Endothelial cell of umbilical vein (primary cell): ENCODE measurements around the gene PROM1. TPM values are rescaled to one million over a fixed set of nuclear protein-coding genes. Genes with fewer than 3 reads are reported as not detected.

Experiments used
- BruUV-seq: library from RNA; stranded (reverse); fragments of 400-500 nt; replicated peaks from 2 replicates; lab custom pipeline; 2021; lab: Mats Ljungman, UMichigan
- CTCF ChIA-PET: fragments of 300-600, 350-600 bp; sonication (Branson Sonifier 250); formaldehyde crosslinking; loops from one replicate; lab custom pipeline; 2021; ENCODE audit warnings: antibody characterized with exemption, inconsistent platforms; lab: Charles Lee
- POLR2A ChIA-PET: fragments of 300-600, 350-600 bp; sonication (Branson Sonifier 250); formaldehyde crosslinking; loops from one replicate; lab custom pipeline; 2021; ENCODE audit warnings: antibody characterized with exemption, inconsistent platforms; lab: Charles Lee
- DNase-seq: peaks from one replicate; pipeline ENCODE4 v3.0.0-alpha.2; 2011; ENCODE audit warnings: low read depth, low spot score
- FAIRE-seq: peaks from 2 replicates; lab custom pipeline; 2011; peaks lifted over from hg19 to GRCh38; lab: Jason Lieb, UNC
- H2AFZ ChIP-seq: 2 replicates; pipeline ENCODE4 v1.6.0; 2012; ENCODE audit warnings: low read depth, low read length, control low read depth, inconsistent platforms
- H3K27ac ChIP-seq: 2 replicates; pipeline ENCODE4 v1.5.1; 2011; ENCODE audit warnings: low read depth, mild to moderate bottlenecking, control low read depth, low read length, moderate library complexity; ENCODE audit not compliant: insufficient read depth
- H3K27me3 ChIP-seq, 2 experiments: 2 replicates each; pipeline versions ENCODE4 v1.6.0 to v1.6.1; 2011; ENCODE audit warnings: low read length in 2 of 2, mixed read lengths in 1 of 2; ENCODE audit not compliant: control insufficient read depth in 2 of 2, insufficient read depth in 2 of 2
- H3K36me3 ChIP-seq, 2 experiments: 2 replicates in 1 of 2; 3 replicates in 1 of 2; pipeline ENCODE4 v1.5.1; 2011; ENCODE audit warnings: low read length in 2 of 2, mild to moderate bottlenecking in 1 of 2, moderate library complexity in 1 of 2; ENCODE audit not compliant: control insufficient read depth in 2 of 2, insufficient read depth in 2 of 2; ENCODE audit errors: extremely low read depth in 1 of 2
- H3K4me1 ChIP-seq: 3 replicates; pipeline ENCODE4 v1.5.1; 2011; ENCODE audit warnings: mild to moderate bottlenecking, low read length; ENCODE audit not compliant: control insufficient read depth, insufficient read depth; ENCODE audit errors: extremely low read depth
- H3K4me2 ChIP-seq: 2 replicates; pipeline ENCODE4 v1.6.1; 2011; ENCODE audit warnings: low read length, control low read depth, mixed read lengths; ENCODE audit not compliant: insufficient read depth
- H3K4me3 ChIP-seq, 3 experiments: fragments of 200-600 bp in 1 of 3; sonication (generic), shearing (Covaris generic) in 1 of 3; replicated peaks in 1 of 3; 2 replicates each; pipeline ENCODE4 v1.5.1; 2011 to 2016; ENCODE audit warnings: control low read depth in 3 of 3, low read length in 3 of 3, mild to moderate bottlenecking in 2 of 3, inconsistent platforms in 1 of 3, low read depth in 1 of 3, moderate library complexity in 1 of 3; ENCODE audit not compliant: insufficient read depth in 1 of 3
- H3K79me2 ChIP-seq: 2 replicates; pipeline ENCODE4 v1.6.0; 2012; ENCODE audit warnings: low read length, inconsistent platforms; ENCODE audit not compliant: control insufficient read depth, insufficient read depth
- H3K9ac ChIP-seq: replicated peaks from 2 replicates; pipeline ENCODE3; 2011; ENCODE audit warnings: low read length, control low read depth; ENCODE audit not compliant: insufficient read depth; ENCODE audit errors: extremely low read depth
- H3K9me1 ChIP-seq: replicated peaks from 3 replicates; pipeline ENCODE4 v1.6.0; 2011; ENCODE audit warnings: mild to moderate bottlenecking, low read length; ENCODE audit not compliant: control insufficient read depth, insufficient read depth; ENCODE audit errors: extremely low read depth
- H3K9me3 ChIP-seq: replicated peaks from 2 replicates; pipeline ENCODE4 v1.5.1; 2012; ENCODE audit warnings: low read length, inconsistent platforms; ENCODE audit not compliant: control insufficient read depth, insufficient read depth
- H4K20me1 ChIP-seq: replicated peaks from 2 replicates; pipeline ENCODE3; 2011; ENCODE audit warnings: mild to moderate bottlenecking, low read length; ENCODE audit not compliant: control insufficient read depth, insufficient read depth; ENCODE audit errors: extremely low read depth
- CTCF ChIP-seq, 2 donors: IDR thresholded peaks; 1 replicate in 1 of 2; 2 replicates in 1 of 2; pipeline ENCODE4 v1.5.1; 2011; ENCODE audit warnings: low read length in 2 of 2, mild to moderate bottlenecking in 2 of 2, moderate library complexity in 2 of 2, control low read depth in 1 of 2, inconsistent platforms in 1 of 2, low read depth in 1 of 2; ENCODE audit not compliant: insufficient read depth in 1 of 2; ENCODE audit errors: extremely low read depth in 1 of 2
- FOS ChIP-seq: IDR thresholded peaks from 2 replicates; pipeline ENCODE4 v1.6.1; 2011; ENCODE audit warnings: mild to moderate bottlenecking, low read length, moderate library complexity, borderline replicate concordance; ENCODE audit not compliant: insufficient read depth
- GATA2 ChIP-seq: IDR thresholded peaks from 2 replicates; pipeline ENCODE4 v1.7.0; 2011; ENCODE audit warnings: low read depth, mild to moderate bottlenecking, moderate library complexity, mixed read lengths, low read length; ENCODE audit not compliant: insufficient read length, insufficient read depth
- JUN ChIP-seq: IDR thresholded peaks from 2 replicates; pipeline ENCODE4 v1.6.1; 2011; ENCODE audit warnings: borderline replicate concordance, low read depth; ENCODE audit not compliant: insufficient read length, insufficient read depth
- MYC ChIP-seq: IDR thresholded peaks from one replicate; pipeline ENCODE4 v1.6.1; 2011; ENCODE audit warnings: mild to moderate bottlenecking, low read depth, low read length
- POLR2A ChIP-seq: IDR thresholded peaks from 2 replicates; pipeline ENCODE4 v1.6.1; 2012; ENCODE audit warnings: low read depth, mild to moderate bottlenecking, control low read depth, low read length
- POLR2AphosphoS5 ChIP-seq: IDR thresholded peaks from 2 replicates; pipeline ENCODE4 v1.6.1; 2012; ENCODE audit warnings: low read depth, mild to moderate bottlenecking, control low read depth, low read length, moderate library complexity; ENCODE audit not compliant: insufficient read depth
- dilution Hi-C: fragments of 300-500 bp; cut with MboI; formaldehyde crosslinking; loops from one replicate; pipeline ENCODE4 v1.15.0; 2019; ENCODE audit warnings: low sequenced_read_pairs; ENCODE audit not compliant: extremely low pct_ligation_motif_present
- intact Hi-C: fragments of 100-400 bp; cut with micrococcal nuclease; formaldehyde crosslinking; loops from one replicate; pipeline ENCODE4 v1.10.0; 2022
- polyA plus RNA-seq, 4 experiments: library from polyadenylated mRNA; depleted of rRNA in 3 of 4; stranded (reverse) in 3 of 4; unstranded in 1 of 4; fragments of >200 nt; gene quantifications; 2 replicates each; pipeline versions ENCODE4 v1.2.1 to v1.2.3, GENCODE V29; 2011 to 2012; ENCODE audit warnings: missing spikeins in 1 of 4
- total RNA-seq: library from RNA; stranded (reverse); gene quantifications from 2 replicates; pipeline ENCODE4 v1.2.3, GENCODE V29; 2021

PROM1 gene
- total and polyA plus RNA-seq, 2 donors (not counting 3 experiments of a cell fraction or from before 2014, with no cell fraction given), result 0.36 to 1.7 TPM

- BruUV-seq, result no TSS peak
- ChIA-PET CTCF (no interaction called here), POLR2A (no interaction called here)
- Histone ChIP-seq H4K20me1 (no peaks in the 10 kb centered on the region), H3K9me1 (no peaks in the 10 kb centered on the region), H3K4me2 (no peak overlapping the region), H3K4me3 (no peak overlapping the region), H3K9me3 (no peaks in the 10 kb centered on the region), H3K9ac (no peak overlapping the region), H3K27me3 (peaks cover 0 to 6% of the 10 kb centered on the region in 2 experiments), H3K4me1 (no peaks in the 10 kb centered on the region), H3K79me2 (no peaks in the 10 kb centered on the region), H3K27ac (no peak overlapping the region), H3K36me3 (no peaks in the 10 kb centered on the region), H2AFZ (no peak overlapping the region)
- FAIRE-seq (no peak), DNase-seq (no peak)
- dilution Hi-C loops, result no loop called here
- TF ChIP-seq MYC (no peak), POLR2A (no peak), JUN (no peak), FOS (no peak), CTCF (IDR thresholded peaks at IDR 0.05; ENCODE audit: extremely low read depth in 1 of 2, insufficient read depth in 1 of 2, low read depth in 1 of 2, low read length in 2 of 2) (no peak), GATA2 (no peak), POLR2AphosphoS5 (no peak)
- intact Hi-C loops, result no loop called here
Measured at GRCh38 chr4:16100833-16101232, 17.0 kb upstream of the PROM1 start.
